Type B pancreatic cell (in vitro differentiated cells): ENCODE results near the gene FXN. TPM values are rescaled to one million over a fixed set of nuclear protein-coding genes. Genes with fewer than 3 reads are reported as not detected.

ENCODE experiments used
- DNase-seq: peaks from one replicate; pipeline ENCODE4 v3.0.0; 2021; ENCODE audit warnings: mixed read lengths; ENCODE audit not compliant: unreplicated experiment; ENCODE audit errors: extremely low spot score
- H3K27ac Mint-ChIP-seq: 2 replicates; pipeline ENCODE4 v1.8.0; 2021; ENCODE audit warnings: mild to moderate bottlenecking, mixed read lengths
- H3K27me3 Mint-ChIP-seq: 2 replicates; pipeline ENCODE4 v1.8.0; 2021; ENCODE audit warnings: mixed read lengths
- H3K36me3 Mint-ChIP-seq: 2 replicates; pipeline ENCODE4 v1.8.0; 2021; ENCODE audit warnings: mixed read lengths
- H3K4me1 Mint-ChIP-seq: one replicate; pipeline ENCODE4 v1.8.0; 2021; ENCODE audit warnings: mixed read lengths; ENCODE audit not compliant: unreplicated experiment
- H3K4me3 Mint-ChIP-seq: 2 replicates; pipeline ENCODE4 v1.8.0; 2021; ENCODE audit warnings: mild to moderate bottlenecking, mixed read lengths
- H3K9me3 Mint-ChIP-seq: 2 replicates; pipeline ENCODE4 v1.8.0; 2021; ENCODE audit warnings: mixed read lengths
- CTCF ChIP-seq: fragments of 200-600 bp; sonication (generic); conservative IDR thresholded peaks from 2 replicates; pipeline ENCODE4 v1.5.0; 2021; ENCODE audit warnings: antibody characterized with exemption, mild to moderate bottlenecking
- total RNA-seq: library from RNA; stranded (reverse); gene quantifications from 2 replicates; pipeline ENCODE4 v1.2.1, GENCODE V29; 2021; ENCODE audit warnings: low replicate concordance

Gene FXN
- total RNA-seq, 1 donor from 2014 or later = 22.0 TPM

GRCh38 chr9:69086312-69086711 is 50.8 kb downstream of the FXN start:
- TF ChIP-seq CTCF = no peak
- H3K4me3 Mint-ChIP-seq = no peak overlapping the region
- no peaks in the 10 kb centered on the region for H3K27me3 Mint-ChIP-seq
- H3K4me1 Mint-ChIP-seq = peaks cover 10% of the 10 kb centered on the region
- H3K27ac Mint-ChIP-seq = no peak overlapping the region
- peaks cover 4% of the 10 kb centered on the region for H3K9me3 Mint-ChIP-seq
- no peaks in the 10 kb centered on the region for H3K36me3 Mint-ChIP-seq
- DNase-seq = no peak

- DNase-seq = no peak
- H3K4me1 Mint-ChIP-seq = peaks cover 10% of the 10 kb centered on the region
- TF ChIP-seq CTCF = no peak
- no peak overlapping the region for H3K4me3 Mint-ChIP-seq
- no peak overlapping the region for H3K27ac Mint-ChIP-seq
- no peaks in the 10 kb centered on the region for H3K36me3 Mint-ChIP-seq
- no peaks in the 10 kb centered on the region for H3K27me3 Mint-ChIP-seq
- H3K9me3 Mint-ChIP-seq = no peaks in the 10 kb centered on the region
These were observed 51.2 kb downstream of the FXN start for GRCh38 chr9:69086769-69087168.

DNA sequence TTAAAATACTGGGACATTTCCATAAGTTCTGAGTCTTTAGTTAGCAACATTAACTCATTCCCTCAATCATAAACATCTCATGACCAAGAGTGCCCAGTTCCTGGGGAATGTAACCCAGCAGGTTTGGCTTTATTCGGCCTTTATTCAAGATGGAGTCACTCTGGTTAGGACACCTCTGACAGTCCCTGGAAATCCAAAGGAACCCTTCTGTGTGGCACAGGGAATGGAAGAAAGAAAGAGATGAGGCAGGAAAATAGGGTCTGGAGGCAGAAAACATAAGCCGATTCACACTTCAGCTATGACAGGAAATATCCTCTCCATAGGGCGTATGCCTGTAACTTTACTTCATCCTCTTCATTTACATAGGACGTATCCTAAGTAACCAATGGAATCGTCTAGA is 53.5 kb downstream of the FXN start:
- Mint-ChIP-seq H3K27ac (no peak overlapping the region), H3K36me3 (no peaks in the 10 kb centered on the region), H3K4me3 (no peak overlapping the region)

GRCh38 chr9:69089491-69089890 is 53.9 kb downstream of the FXN start:
- DNase-seq = no peak
- TF ChIP-seq CTCF = no peak
- peak overlapping the region; percentile 20 for H3K4me3 Mint-ChIP-seq
- no peaks in the 10 kb centered on the region for H3K36me3 Mint-ChIP-seq
- peaks cover 10% of the 10 kb centered on the region for H3K4me1 Mint-ChIP-seq
- no peaks in the 10 kb centered on the region for H3K27me3 Mint-ChIP-seq
- H3K27ac Mint-ChIP-seq = no peak overlapping the region
- no peaks in the 10 kb centered on the region for H3K9me3 Mint-ChIP-seq

More for the DNA sequence above, 53.5 kb downstream of the FXN start:
- no peaks in the 10 kb centered on the region for H3K27me3 Mint-ChIP-seq
- H3K4me1 Mint-ChIP-seq = peaks cover 10% of the 10 kb centered on the region
- no peak for TF ChIP-seq CTCF
- DNase-seq = no peak
- no peaks in the 10 kb centered on the region for H3K9me3 Mint-ChIP-seq

- peak overlapping the region; percentile 53 for H3K27ac Mint-ChIP-seq
- DNase-seq = no peak
- no peak for TF ChIP-seq CTCF
- no peaks in the 10 kb centered on the region for H3K9me3 Mint-ChIP-seq
- H3K36me3 Mint-ChIP-seq = no peaks in the 10 kb centered on the region
- no peak overlapping the region for H3K4me3 Mint-ChIP-seq
- H3K27me3 Mint-ChIP-seq = no peaks in the 10 kb centered on the region
- H3K4me1 Mint-ChIP-seq = peaks cover 10% of the 10 kb centered on the region
These were observed 54.7 kb downstream of the FXN start for GRCh38 chr9:69090140-69090750.

DNA sequence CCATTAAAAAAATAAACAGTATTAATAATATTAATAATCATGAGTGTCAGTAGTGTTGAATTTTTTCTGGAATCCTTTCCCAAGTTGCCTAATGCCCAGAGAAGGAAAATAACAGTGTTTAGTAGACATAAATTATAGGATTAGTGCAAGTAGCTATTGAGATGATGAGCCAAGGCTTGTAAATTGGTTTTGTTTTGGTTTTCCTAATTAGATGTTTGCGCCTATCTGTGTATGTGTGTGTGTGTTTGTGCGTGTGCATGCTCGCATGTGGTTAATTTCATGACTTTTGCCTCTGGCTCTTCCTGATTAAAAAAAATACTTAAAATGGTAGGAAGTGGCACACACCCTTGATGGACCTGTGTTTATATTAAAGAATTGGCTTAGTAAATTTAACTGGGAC is 55.4 kb downstream of the FXN start:
- no peak for DNase-seq
- Mint-ChIP-seq H3K27me3 (no peaks in the 10 kb centered on the region), H3K27ac (no peak overlapping the region), H3K4me1 (peaks cover 10% of the 10 kb centered on the region), H3K9me3 (no peaks in the 10 kb centered on the region), H3K36me3 (no peaks in the 10 kb centered on the region), H3K4me3 (no peak overlapping the region)
- no peak for TF ChIP-seq CTCF
